H9 (cell line): ENCODE results near the gene E2F4. TPM values are rescaled to one million over a fixed set of nuclear protein-coding genes. Genes with fewer than 3 reads are reported as not detected.

Experiments used
- DNase-seq: peaks from one replicate; pipeline ENCODE4 v3.0.0-alpha.2; 2017
- H2AFZ ChIP-seq: one replicate; pipeline ENCODE4 v1.6.1; 2013; ENCODE audit warnings: mild to moderate bottlenecking, low read length, control low read depth, moderate library complexity
- H2AK5ac ChIP-seq: 2 replicates; pipeline ENCODE4 v1.6.1; 2013; ENCODE audit warnings: low read length, control low read depth, mixed read lengths; ENCODE audit not compliant: insufficient read length
- H2BK120ac ChIP-seq: one replicate; pipeline ENCODE4 v1.6.1; 2013; ENCODE audit warnings: low read depth, mild to moderate bottlenecking, low read length, control low read depth, inconsistent platforms; ENCODE audit not compliant: poor library complexity, severe bottlenecking
- H2BK12ac ChIP-seq: 2 replicates; pipeline ENCODE4 v1.6.1; 2013; ENCODE audit warnings: low read length, control low read depth, mixed read lengths, low read depth; ENCODE audit not compliant: insufficient read length
- H2BK15ac ChIP-seq: 2 replicates; pipeline ENCODE4 v1.6.1; 2013; ENCODE audit warnings: low read depth, low read length, control low read depth
- H2BK20ac ChIP-seq: one replicate; pipeline ENCODE4 v1.6.1; 2013; ENCODE audit warnings: low read depth, mild to moderate bottlenecking, low read length, control low read depth, inconsistent platforms; ENCODE audit not compliant: poor library complexity, severe bottlenecking
- H2BK5ac ChIP-seq: 2 replicates; pipeline ENCODE4 v1.6.1; 2013; ENCODE audit warnings: low read length, control low read depth, mixed read lengths; ENCODE audit not compliant: insufficient read length
- H3K14ac ChIP-seq: 2 replicates; pipeline ENCODE4 v1.6.1; 2013; ENCODE audit warnings: low read length, control low read depth; ENCODE audit not compliant: insufficient read depth
- H3K18ac ChIP-seq: 2 replicates; pipeline ENCODE4 v1.6.1; 2013; ENCODE audit warnings: low read depth, mild to moderate bottlenecking, mixed read lengths, low read length, control low read depth; ENCODE audit not compliant: insufficient read length
- H3K23ac ChIP-seq: 2 replicates; pipeline ENCODE4 v1.6.1; 2013; ENCODE audit warnings: low read length, control low read depth, mixed read lengths, low read depth; ENCODE audit not compliant: insufficient read length
- H3K23me2 ChIP-seq: 2 replicates; pipeline ENCODE4 v1.6.1; 2013; ENCODE audit warnings: low read depth, mild to moderate bottlenecking, mixed read lengths, low read length, control low read depth; ENCODE audit not compliant: insufficient read length, poor library complexity, severe bottlenecking
- H3K27ac ChIP-seq: 2 replicates; pipeline ENCODE4 v1.5.1; 2013; ENCODE audit warnings: low read length, control low read depth, mixed read lengths, low read depth; ENCODE audit not compliant: insufficient read length
- H3K27me3 ChIP-seq: 2 replicates; pipeline ENCODE4 v1.6.1; 2013; ENCODE audit warnings: low read length, control low read depth, inconsistent platforms; ENCODE audit not compliant: insufficient read depth
- H3K4ac ChIP-seq: 2 replicates; pipeline ENCODE4 v1.6.1; 2013; ENCODE audit warnings: low read depth, mild to moderate bottlenecking, control low read depth, inconsistent platforms, low read length, moderate library complexity
- H3K4me1 ChIP-seq: 2 replicates; pipeline ENCODE4 v1.6.1; 2013; ENCODE audit warnings: low read length, control low read depth, inconsistent platforms; ENCODE audit not compliant: insufficient read depth
- H3K4me2 ChIP-seq: 2 replicates; pipeline ENCODE4 v1.6.1; 2013; ENCODE audit warnings: low read length, control low read depth, mixed read lengths; ENCODE audit not compliant: insufficient read length, insufficient read depth
- H3K56ac ChIP-seq: 2 replicates; pipeline ENCODE4 v1.6.1; 2013; ENCODE audit warnings: low read depth, mild to moderate bottlenecking, mixed read lengths, low read length, control low read depth; ENCODE audit not compliant: insufficient read length
- H3K79me1 ChIP-seq: 2 replicates; pipeline ENCODE4 v1.6.1; 2013; ENCODE audit warnings: low read depth, mild to moderate bottlenecking, moderate library complexity, low read length, control low read depth, inconsistent platforms; ENCODE audit not compliant: insufficient read depth, poor library complexity, severe bottlenecking
- H3K79me2 ChIP-seq: 2 replicates; pipeline ENCODE4 v1.6.1; 2013; ENCODE audit warnings: low read length, control low read depth, inconsistent platforms; ENCODE audit not compliant: insufficient read depth
- H3K9ac ChIP-seq: 2 replicates; pipeline ENCODE4 v1.6.1; 2013; ENCODE audit warnings: low read length, control low read depth, mixed read lengths; ENCODE audit not compliant: insufficient read length; ENCODE audit errors: extremely low read depth
- H3K9me3 ChIP-seq: one replicate; pipeline ENCODE4 v1.6.1; 2013; ENCODE audit warnings: low read depth, low read length, inconsistent platforms; ENCODE audit not compliant: control insufficient read depth
- H3T11ph ChIP-seq: one replicate; pipeline ENCODE4 v1.6.1; 2013; ENCODE audit warnings: mild to moderate bottlenecking, low read length, control low read depth, inconsistent platforms
- H4K20me1 ChIP-seq: one replicate; pipeline ENCODE4 v1.6.1; 2013; ENCODE audit not compliant: control insufficient read depth, insufficient read length, insufficient read depth
- H4K5ac ChIP-seq: 2 replicates; pipeline ENCODE4 v1.6.1; 2013; ENCODE audit warnings: low read depth, mild to moderate bottlenecking, mixed read lengths, low read length, control low read depth; ENCODE audit not compliant: insufficient read length
- H4K8ac ChIP-seq: replicated peaks from 2 replicates; pipeline ENCODE4 v1.6.1; 2013; ENCODE audit warnings: low read length, control low read depth, mixed read lengths, low read depth; ENCODE audit not compliant: insufficient read length
- H4K91ac ChIP-seq: 2 replicates; pipeline ENCODE4 v1.6.1; 2013; ENCODE audit warnings: low read depth, mild to moderate bottlenecking, moderate library complexity, mixed read lengths, low read length, control low read depth; ENCODE audit not compliant: insufficient read length
- H3K27ac Mint-ChIP-seq, 3 experiments: 2 replicates in 2 of 3; 3 replicates in 1 of 3; pipeline ENCODE4 v1.8.0; 2020 to 2021; ENCODE audit warnings: mixed read lengths in 3 of 3, mild to moderate bottlenecking in 1 of 3, moderate library complexity in 1 of 3
- H3K27me3 Mint-ChIP-seq: 2 replicates; pipeline ENCODE4 v1.8.0; 2021; ENCODE audit warnings: low read depth, mild to moderate bottlenecking, moderate library complexity, mixed read lengths
- H3K36me3 Mint-ChIP-seq, 3 experiments: 2 replicates in 2 of 3; 3 replicates in 1 of 3; pipeline ENCODE4 v1.8.0; 2020 to 2021; ENCODE audit warnings: low read depth in 3 of 3, mixed read lengths in 3 of 3; ENCODE audit not compliant: insufficient read depth in 1 of 3
- H3K4me1 Mint-ChIP-seq, 2 experiments: 2 replicates each; pipeline ENCODE4 v1.8.0; 2020; ENCODE audit warnings: mixed read lengths in 2 of 2
- H3K4me3 Mint-ChIP-seq, 2 experiments: 2 replicates in 1 of 2; 3 replicates in 1 of 2; pipeline ENCODE4 v1.8.0; 2020 to 2021; ENCODE audit warnings: mild to moderate bottlenecking in 2 of 2, mixed read lengths in 2 of 2, moderate library complexity in 1 of 2
- H3K9me3 Mint-ChIP-seq, 2 experiments: 2 replicates in 1 of 2; 3 replicates in 1 of 2; pipeline ENCODE4 v1.8.0; 2020; ENCODE audit warnings: mild to moderate bottlenecking in 2 of 2, mixed read lengths in 2 of 2, moderate library complexity in 1 of 2
- CTCF ChIP-seq: fragments of 200-600 bp; sonication (generic); conservative IDR thresholded peaks from 3 replicates; pipeline ENCODE4 v1.8.0; 2021; ENCODE audit warnings: antibody characterized with exemption, mild to moderate bottlenecking
- WGBS: extraction: QIAGEN DNeasy Blood & Tissue Kit; methylation state at CpG from one replicate; pipeline ENCODE4 v1.1.7; 2013; ENCODE audit warnings: missing lambda C conversion rate, low lambda C conversion rate, mixed read lengths; ENCODE audit not compliant: insufficient read length; ENCODE audit errors: extremely low coverage; 5-methylcytosine and 5-hydroxymethylcytosine counted together
- total RNA-seq: library from RNA; stranded (reverse); gene quantifications from 2 replicates; pipeline ENCODE4 v1.2.1, GENCODE V29; 2021

E2F4 gene
- total RNA-seq, 1 experiment from 2014 or later = 116 TPM

GRCh38 chr16:67146523-67147357 lies 45.2 kb upstream of the E2F4 start:
- Mint-ChIP-seq H3K27ac (no peak overlapping the region), H3K4me1 (peaks cover 10 to 11% of the 10 kb centered on the region in 2 experiments), H3K9me3 (peaks cover 0 to 3% of the 10 kb centered on the region in 2 experiments; a peak in 1 of 5 replicates), H3K27me3 (peaks cover 8% of the 10 kb centered on the region), H3K36me3 (peaks cover 17 to 66% (median 65%) of the 10 kb centered on the region in 3 experiments), H3K4me3 (no peak overlapping the region)
- no peak overlapping the region for H3K14ac ChIP-seq
- DNase-seq = no peak
- peaks cover 2% of the 10 kb centered on the region; the same call in 1 of the 2 replicates for H3K27me3 ChIP-seq
- H4K91ac ChIP-seq = no peak overlapping the region
- H2BK5ac ChIP-seq = no peak overlapping the region
- H3K4me1 ChIP-seq = no peaks in the 10 kb centered on the region
- no peak overlapping the region for H2BK120ac ChIP-seq
- H3T11ph ChIP-seq = no peak overlapping the region
- no peak overlapping the region for H2AK5ac ChIP-seq
- no peak overlapping the region for H3K56ac ChIP-seq
- H3K4ac ChIP-seq = no peak overlapping the region
- H2BK15ac ChIP-seq = no peak overlapping the region
- no peak overlapping the region for H3K18ac ChIP-seq
- no peaks in the 10 kb centered on the region for H3K79me2 ChIP-seq
- no peak overlapping the region for H2BK20ac ChIP-seq
- no CpG with 5 or more reads among the region's 7 CpGs for WGBS
- H3K79me1 ChIP-seq = no peaks in the 10 kb centered on the region
- H3K9me3 ChIP-seq = no peaks in the 10 kb centered on the region
- no peak overlapping the region for H3K27ac ChIP-seq
- H4K5ac ChIP-seq = no peak overlapping the region
- H2BK12ac ChIP-seq = no peak overlapping the region
- no peak overlapping the region for H2AFZ ChIP-seq
- no peak overlapping the region for H4K8ac ChIP-seq
- H3K9ac ChIP-seq = no peak overlapping the region
- H4K20me1 ChIP-seq = no peaks in the 10 kb centered on the region
- H3K23ac ChIP-seq = no peak overlapping the region
- H3K23me2 ChIP-seq = peaks cover 5% of the 10 kb centered on the region
- no peak overlapping the region for H3K4me2 ChIP-seq
- TF ChIP-seq CTCF = no peak
